ENCODE measurements around the gene COL1A2.

The COL1A2 gene

GRCh38 chr7:94366163-94366562 is 28.5 kb upstream of the COL1A2 start:
- in situ Hi-C loops (cut with HindIII; ENCODE audit: low pct_ligation_motif_present, low sequenced_read_pairs) = no loop called here
- no peaks in the 10 kb centered on the region for H3K27me3 ChIP-seq (replicated peaks)
- no peaks in the 10 kb centered on the region for H3K36me3 ChIP-seq (replicated peaks)
- no peak for DNase-seq
- TF ChIP-seq CTCF (IDR thresholded peaks at IDR 0.05; ENCODE audit: low read depth, low read length, missing control alignments) = no peak
- H3K4me3 ChIP-seq (ENCODE audit: low read depth, low read length) = no peak overlapping the region
- no peak overlapping the region for H3K27ac ChIP-seq

GRCh38 chr7:94366832-94367231 is 27.9 kb upstream of the COL1A2 start:
- Histone ChIP-seq H3K4me3 (ENCODE audit: low read depth, low read length) (no peak overlapping the region), H3K27ac (no peak overlapping the region), H3K36me3 (replicated peaks) (no peaks in the 10 kb centered on the region), H3K27me3 (replicated peaks) (no peaks in the 10 kb centered on the region)
- in situ Hi-C loops (cut with HindIII; ENCODE audit: low pct_ligation_motif_present, low sequenced_read_pairs) = no loop called here
- TF ChIP-seq CTCF (IDR thresholded peaks at IDR 0.05; ENCODE audit: low read depth, low read length, missing control alignments) = no peak
- no peak for DNase-seq

- H3K27me3 ChIP-seq (replicated peaks) = no peaks in the 10 kb centered on the region
- TF ChIP-seq CTCF (IDR thresholded peaks at IDR 0.05; ENCODE audit: low read depth, low read length, missing control alignments) = no peak
- H3K27ac ChIP-seq = peak overlapping the region; percentile 79
- DNase-seq = peak; percentile 50
- in situ Hi-C loops (cut with HindIII; ENCODE audit: low pct_ligation_motif_present, low sequenced_read_pairs) = no loop called here
- H3K4me3 ChIP-seq (ENCODE audit: low read depth, low read length) = no peak overlapping the region
- H3K36me3 ChIP-seq (replicated peaks) = no peaks in the 10 kb centered on the region
Observed at GRCh38 chr7:94367949-94368348, 26.7 kb upstream of the COL1A2 start.

- in situ Hi-C loops (cut with HindIII; ENCODE audit: low pct_ligation_motif_present, low sequenced_read_pairs) = no loop called here
- peak; percentile 75 for DNase-seq
- Histone ChIP-seq H3K4me3 (ENCODE audit: low read depth, low read length) (no peak overlapping the region), H3K27me3 (replicated peaks) (no peaks in the 10 kb centered on the region), H3K27ac (peak overlapping the region; percentile 79), H3K36me3 (replicated peaks) (no peaks in the 10 kb centered on the region)
- TF ChIP-seq CTCF (IDR thresholded peaks at IDR 0.05; ENCODE audit: low read depth, low read length, missing control alignments) = no peak
Observed at GRCh38 chr7:94368371-94368791, 26.3 kb upstream of the COL1A2 start.

GRCh38 chr7:94374231-94374630 is 20.5 kb upstream of the COL1A2 start:
- DNase-seq = peak; percentile 91
- in situ Hi-C loops (cut with HindIII; ENCODE audit: low pct_ligation_motif_present, low sequenced_read_pairs) = no loop called here
- TF ChIP-seq CTCF (IDR thresholded peaks at IDR 0.05; ENCODE audit: low read depth, low read length, missing control alignments) = peak; percentile 30
- H3K36me3 ChIP-seq (replicated peaks) = no peaks in the 10 kb centered on the region
- H3K4me3 ChIP-seq (ENCODE audit: low read depth, low read length) = no peak overlapping the region
- H3K27me3 ChIP-seq (replicated peaks) = no peaks in the 10 kb centered on the region
- peak overlapping the region; percentile 99 for H3K27ac ChIP-seq

Data from brain microvascular endothelial cell (primary cell).